Stimulated activated CD8-positive, alpha-beta memory T cell treated with anti-CD3 and anti-CD28 coated beads, Interleukin-2, amount 100 ng/mL, for 48 hours (primary cell): ENCODE measurements around the gene CRYBG2.
"Not testable (repeated sequence)": the region's sequence is repeated elsewhere in the genome, so short reads cannot be mapped to it uniquely, and the experiment has no call there.

Source experiments
- DNase-seq, 2 donors: peaks; one replicate each; pipeline ENCODE4 v3.0.0-alpha.2; 2020; ENCODE audit warnings: low read depth in 2 of 2

Gene CRYBG2

GRCh38 chr1:26353976-26354820, at the start of gene CRYBG2:
TSS of gene CRYBG2 (minus strand) at chr1:26354130. CDS start at chr1:26346657, 7,473 bp downstream.
- DNase-seq: no peak

- DNase-seq: no peak
These were observed 49.7 kb upstream of the CRYBG2 start for GRCh38 chr1:26403656-26404055.

GRCh38 chr1:26401891-26402290, 48.0 kb upstream of the CRYBG2 start:
- DNase-seq: no peak

- DNase-seq: no peak
These were observed 45.1 kb upstream of the CRYBG2 start for GRCh38 chr1:26399034-26399433.

GRCh38 chr1:26395754-26396153, 41.8 kb upstream of the CRYBG2 start:
- no peak for DNase-seq

- no peak for DNase-seq
These were observed 37.5 kb upstream of the CRYBG2 start for GRCh38 chr1:26391450-26391849.

- DNase-seq: no peak
These were observed 35.8 kb upstream of the CRYBG2 start for GRCh38 chr1:26389604-26390247.

GRCh38 chr1:26388791-26389445, 35.0 kb upstream of the CRYBG2 start:
- no peak for DNase-seq

- no peak for DNase-seq
These were observed 33.5 kb upstream of the CRYBG2 start for GRCh38 chr1:26387447-26387846.

- not testable (repeated sequence) for DNase-seq
These were observed 31.1 kb upstream of the CRYBG2 start for GRCh38 chr1:26385063-26385462.

- DNase-seq: no peak
These were observed 30.1 kb upstream of the CRYBG2 start for GRCh38 chr1:26384076-26384475.

- no peak for DNase-seq
These were observed 24.9 kb upstream of the CRYBG2 start for GRCh38 chr1:26378879-26379251.

- DNase-seq: peak; percentile 64 to 71
These were observed 24.4 kb upstream of the CRYBG2 start for GRCh38 chr1:26378088-26378878.

- DNase-seq: no peak
These were observed 22.1 kb upstream of the CRYBG2 start for GRCh38 chr1:26376050-26376449.

- DNase-seq: no peak
These were observed 21.2 kb upstream of the CRYBG2 start for GRCh38 chr1:26375081-26375480.

GRCh38 chr1:26374361-26374760, 20.4 kb upstream of the CRYBG2 start:
- not testable (repeated sequence) for DNase-seq

- no peak for DNase-seq
These were observed 19.9 kb upstream of the CRYBG2 start for GRCh38 chr1:26373789-26374188.

GRCh38 chr1:26373281-26373680, 19.4 kb upstream of the CRYBG2 start:
- no peak for DNase-seq

GRCh38 chr1:26372611-26373010, 18.7 kb upstream of the CRYBG2 start, which contains the start of gene ZNF683:
TSS of gene ZNF683 (minus strand) at chr1:26372750. CDS start at chr1:26368571, 4,179 bp downstream.
- not testable (repeated sequence) for DNase-seq

- no peak for DNase-seq
These were observed 18.1 kb upstream of the CRYBG2 start for GRCh38 chr1:26372039-26372438.

GRCh38 chr1:26370591-26371382, 16.9 kb upstream of the CRYBG2 start:
- DNase-seq: no peak
